ENCODE results near the gene AASDH.
"Not testable (repeated sequence)": the region's sequence is repeated elsewhere in the genome, so short reads cannot be mapped to it uniquely, and the experiment has no call there.

The AASDH gene

GRCh38 chr4:56388306-56388705 is 1.0 kb upstream of the AASDH start:
- no peak for DNase-seq

DNA sequence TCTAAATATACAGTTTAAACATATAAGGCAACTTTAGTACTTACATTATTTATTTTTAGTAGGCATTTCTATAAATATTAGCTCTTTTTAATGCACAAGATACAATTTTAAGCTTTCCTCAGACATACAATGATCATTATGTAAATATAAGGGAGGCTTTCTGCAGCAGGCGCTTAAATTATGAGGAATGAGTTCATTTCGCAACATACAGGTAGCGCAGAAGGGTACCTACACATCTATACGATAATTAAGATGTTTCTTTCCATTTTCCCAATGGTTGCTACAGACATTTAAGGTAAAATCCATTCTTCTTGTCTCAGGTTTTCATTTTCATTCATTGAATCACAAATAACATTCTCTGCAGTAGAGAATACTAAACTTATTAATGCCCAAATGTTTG is 1.2 kb downstream of the AASDH start:
- no peak for DNase-seq

- DNase-seq: no peak
These were observed 11.8 kb downstream of the AASDH start for GRCh38 chr4:56375458-56375857.

DNA sequence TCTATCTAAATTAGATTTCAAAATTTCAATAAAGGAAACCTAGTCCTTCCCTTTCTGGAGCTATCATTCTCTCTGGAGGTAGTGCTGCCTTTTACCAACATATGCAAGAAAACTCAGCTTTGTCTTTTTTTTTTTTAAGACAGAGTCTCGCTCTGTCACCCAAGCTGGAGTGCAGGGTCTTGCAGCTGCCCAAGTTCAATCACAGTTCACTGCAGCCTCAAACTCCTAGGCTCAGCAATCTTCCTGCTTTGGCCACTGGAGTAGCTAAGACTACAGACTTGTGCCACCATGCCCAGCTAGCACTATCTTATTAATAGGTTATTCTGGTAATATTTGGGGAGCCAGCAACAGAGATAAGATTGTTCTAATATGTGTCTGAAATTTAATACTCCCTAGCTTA is 12.3 kb downstream of the AASDH start:
- no peak for DNase-seq

DNA sequence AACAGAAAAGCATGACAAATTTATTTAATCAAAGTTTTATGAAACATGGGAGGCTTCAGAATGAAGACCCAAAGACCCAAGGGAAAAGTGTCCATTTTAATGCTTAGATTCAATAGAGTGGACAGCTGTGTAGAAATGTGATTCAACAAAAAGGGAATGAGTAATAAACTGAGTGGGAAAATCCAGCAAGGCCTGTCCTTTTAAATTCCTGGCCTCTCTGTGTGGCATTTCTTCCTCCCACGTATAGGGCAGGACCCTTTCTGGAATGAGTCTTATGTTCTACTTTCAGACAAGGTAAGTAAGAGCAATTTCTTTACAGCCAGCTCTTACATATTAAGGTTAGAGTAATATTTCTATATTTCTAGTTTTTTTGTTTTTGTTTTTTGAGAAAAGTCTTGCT is 14.5 kb downstream of the AASDH start:
- no peak for DNase-seq

DNA sequence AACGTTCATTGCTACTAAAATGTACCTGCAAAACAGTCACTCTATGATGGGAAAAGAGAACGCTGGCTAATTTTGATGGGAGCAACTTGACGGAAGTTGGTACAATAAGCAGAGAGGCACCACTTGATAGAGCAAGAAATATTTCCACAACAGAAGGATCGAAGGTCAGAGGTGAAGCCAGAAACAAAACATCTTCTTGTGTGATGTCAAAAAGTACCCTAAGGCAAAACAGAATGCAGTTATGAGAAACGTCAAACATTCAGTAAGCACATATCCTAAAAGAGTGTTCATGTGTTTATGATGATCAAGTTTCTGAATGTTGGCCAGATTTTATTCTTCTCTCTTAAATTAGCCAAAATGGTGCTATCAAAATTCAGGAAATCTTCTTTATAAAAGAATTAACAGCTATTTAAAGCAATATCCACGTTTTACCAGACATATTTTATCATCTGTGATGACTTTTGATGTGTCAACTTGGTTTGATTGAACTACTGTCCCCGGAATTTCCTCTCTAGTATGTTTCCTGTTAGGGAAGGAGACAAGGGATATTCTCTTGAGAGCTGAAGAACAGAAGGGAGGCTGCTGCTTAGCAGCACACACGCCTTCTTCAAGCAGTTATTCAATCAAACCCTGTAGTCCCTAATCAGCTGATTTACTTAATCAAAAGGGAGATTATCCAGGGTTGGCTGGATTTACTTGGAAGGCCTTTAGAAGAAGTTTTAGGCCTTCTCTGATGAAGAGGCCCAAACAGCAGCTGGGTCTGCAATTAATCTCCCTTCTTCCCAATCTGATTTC is 15.7 kb downstream of the AASDH start:
- DNase-seq: no peak

GRCh38 chr4:56370377-56370776 is 16.9 kb downstream of the AASDH start:
- DNase-seq: no peak

DNA sequence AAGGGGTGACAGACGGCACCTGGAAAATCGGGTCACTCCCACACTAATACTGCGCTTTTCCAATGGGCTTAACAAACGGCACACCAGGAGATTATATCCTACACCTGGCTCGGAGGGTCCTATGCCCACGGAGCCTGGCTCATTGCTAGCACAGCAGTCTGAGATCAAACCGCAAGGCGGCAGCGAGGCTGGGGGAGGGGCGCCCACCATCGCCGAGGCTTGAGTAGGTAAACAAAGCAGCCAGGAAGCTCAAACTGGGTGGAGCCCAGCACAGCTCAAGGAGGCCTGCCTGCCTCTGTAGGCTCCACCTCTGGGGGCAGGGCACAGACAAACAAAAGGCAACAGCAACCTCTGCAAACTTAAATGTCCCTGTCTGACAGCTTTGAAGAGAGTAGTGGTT is 24.3 kb downstream of the AASDH start:
- DNase-seq: not testable (repeated sequence)

GRCh38 chr4:56360071-56360470 is 27.2 kb downstream of the AASDH start:
- DNase-seq: no peak

DNA sequence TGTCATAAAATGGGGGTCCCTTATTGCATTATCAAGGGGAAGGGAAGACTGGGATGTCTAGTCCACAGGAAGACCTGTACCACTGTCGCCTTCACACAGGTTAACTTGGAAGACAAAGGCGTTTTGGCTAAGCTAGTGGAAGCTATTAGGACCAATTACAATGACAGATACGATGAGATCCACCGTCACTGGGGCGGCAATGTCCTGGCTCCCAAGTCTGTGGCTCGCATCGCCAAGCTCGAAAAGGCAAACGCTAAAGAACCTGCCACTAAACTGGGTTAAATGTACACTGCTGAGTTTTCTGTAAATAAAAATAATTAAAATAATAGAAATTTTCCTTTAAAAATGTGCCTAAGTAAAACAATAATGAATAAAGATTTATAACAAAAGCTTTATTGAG is 30.6 kb downstream of the AASDH start:
- DNase-seq: no peak

- no peak for DNase-seq
These were observed 38.7 kb downstream of the AASDH start for GRCh38 chr4:56348576-56348975.

DNA sequence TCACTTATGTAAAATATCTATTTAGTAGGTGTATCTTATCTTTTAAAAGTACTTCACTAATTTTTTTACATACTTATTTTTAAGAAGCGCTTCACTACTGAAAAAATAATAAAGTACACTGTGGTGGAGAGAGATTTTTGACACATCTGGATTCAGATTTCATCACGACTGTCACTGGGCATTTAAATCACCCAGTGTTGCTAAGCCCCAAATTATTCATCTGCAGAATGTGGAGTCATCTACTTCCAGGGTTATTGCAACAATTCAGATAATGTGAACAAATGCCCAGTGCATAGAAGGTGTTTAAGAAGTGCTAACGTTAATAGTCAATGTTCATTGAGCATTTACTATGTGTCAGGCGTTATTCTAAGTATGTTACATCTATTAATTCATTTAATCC is 41.8 kb downstream of the AASDH start:
- DNase-seq: no peak

DNA sequence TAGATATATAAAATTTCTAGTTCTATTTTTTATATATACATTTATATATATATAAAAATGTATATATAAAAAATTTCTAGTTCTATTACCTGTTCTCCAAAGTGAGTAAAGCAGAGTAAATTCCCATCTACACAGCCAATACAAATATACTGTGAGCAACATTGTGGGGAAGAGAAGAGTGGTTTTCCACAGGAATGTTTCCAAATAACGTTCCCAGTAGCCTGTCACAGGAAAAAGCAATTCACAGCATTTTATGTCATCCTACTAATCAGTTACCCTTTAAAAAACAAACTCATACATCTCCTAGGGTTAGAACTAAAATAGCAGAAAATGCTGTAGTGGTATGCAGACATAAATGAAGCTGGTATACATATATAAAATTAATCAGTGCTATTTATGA is 44.5 kb downstream of the AASDH start:
- no peak for DNase-seq

GRCh38 chr4:56330691-56331090 is 56.6 kb downstream of the AASDH start:
- no peak for DNase-seq

DNA sequence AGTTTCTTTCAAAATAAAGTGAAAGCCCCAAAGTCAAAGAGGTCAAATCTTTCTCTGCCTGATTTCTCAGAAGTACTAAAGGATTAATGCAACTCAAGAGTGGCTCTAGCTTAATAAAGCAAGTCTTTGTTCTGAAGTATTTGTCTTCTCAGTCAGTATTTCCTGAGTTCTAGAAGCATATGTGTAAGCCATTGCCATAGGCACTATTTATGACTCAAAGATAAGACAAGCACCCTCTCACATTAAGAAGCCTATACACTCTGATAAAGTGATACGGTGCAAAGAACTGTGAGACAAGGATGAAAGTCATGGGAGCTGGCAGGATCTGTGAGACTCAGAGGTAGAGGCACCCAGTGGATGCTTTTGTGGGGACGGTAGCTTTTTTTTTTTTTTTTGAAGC is 60.9 kb downstream of the AASDH start:
- no peak for DNase-seq

DNA sequence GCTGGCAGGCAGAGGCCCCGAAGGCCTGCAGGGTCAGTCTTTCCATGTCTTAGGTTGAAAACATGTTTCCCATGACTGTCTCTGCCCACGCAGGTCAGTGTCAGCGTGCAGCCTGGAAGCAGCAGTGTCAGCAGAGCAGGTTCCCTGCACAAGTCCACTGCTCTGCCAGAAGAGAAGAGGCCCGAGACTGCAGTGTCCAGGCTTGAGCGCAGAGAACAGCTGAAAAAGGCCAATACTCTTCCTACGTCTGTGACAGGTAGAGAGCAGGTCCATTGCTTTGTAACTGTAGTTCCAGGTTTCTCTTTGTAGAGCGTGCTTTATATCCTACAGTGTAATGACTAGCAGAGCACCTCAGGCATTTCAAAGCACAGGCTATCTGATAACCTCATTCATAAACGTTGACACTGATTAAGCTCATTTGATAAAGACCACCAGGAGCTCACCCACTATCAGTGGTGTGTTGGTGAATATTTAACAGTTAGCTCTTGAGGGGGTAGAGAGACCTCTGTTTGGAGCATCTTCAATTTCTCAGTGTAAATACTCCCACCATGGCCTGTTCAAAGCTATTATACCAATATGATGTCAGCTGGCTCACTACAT is 63.2 kb downstream of the AASDH start:
- no peak for DNase-seq

DNA sequence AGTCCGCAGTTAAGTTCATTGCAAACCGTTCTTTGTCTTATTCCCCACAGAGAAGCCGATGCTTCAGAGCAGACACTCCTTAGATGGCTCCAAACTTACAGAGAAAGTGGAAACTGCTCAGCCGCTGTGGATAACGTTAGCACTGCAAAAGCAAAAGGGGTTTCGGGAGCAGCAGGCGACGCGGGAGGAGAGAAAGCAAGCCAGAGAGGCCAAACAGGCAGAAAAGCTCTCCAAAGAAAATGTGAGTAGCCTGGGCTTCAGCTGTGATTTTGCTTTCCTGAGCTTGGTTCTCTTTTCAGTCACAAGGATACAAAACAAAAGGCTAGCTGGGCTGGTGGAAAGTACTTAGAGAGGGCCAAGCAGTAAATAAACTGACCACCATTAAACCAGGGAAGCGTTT is 64.0 kb downstream of the AASDH start:
- DNase-seq: no peak

DNA sequence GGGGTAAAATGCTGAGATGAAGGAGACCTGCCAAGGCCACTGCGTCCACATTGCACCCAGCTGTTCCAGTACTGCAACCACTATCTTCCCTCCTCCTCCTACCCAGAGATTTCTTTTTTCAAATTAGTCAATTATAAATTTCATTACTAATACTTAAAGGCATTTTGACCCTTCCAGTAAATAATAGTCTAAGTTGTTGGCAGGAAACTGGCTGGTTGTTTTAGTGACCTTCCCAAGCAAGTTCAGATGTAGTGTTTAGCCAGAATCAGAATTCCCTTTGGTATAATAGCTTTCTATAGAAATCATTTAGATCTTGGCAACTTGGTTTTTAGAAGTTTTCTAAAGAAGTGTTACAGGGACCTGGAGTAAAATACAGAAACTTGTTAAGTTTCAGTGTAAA is 66.0 kb downstream of the AASDH start:
- no peak for DNase-seq

DNA sequence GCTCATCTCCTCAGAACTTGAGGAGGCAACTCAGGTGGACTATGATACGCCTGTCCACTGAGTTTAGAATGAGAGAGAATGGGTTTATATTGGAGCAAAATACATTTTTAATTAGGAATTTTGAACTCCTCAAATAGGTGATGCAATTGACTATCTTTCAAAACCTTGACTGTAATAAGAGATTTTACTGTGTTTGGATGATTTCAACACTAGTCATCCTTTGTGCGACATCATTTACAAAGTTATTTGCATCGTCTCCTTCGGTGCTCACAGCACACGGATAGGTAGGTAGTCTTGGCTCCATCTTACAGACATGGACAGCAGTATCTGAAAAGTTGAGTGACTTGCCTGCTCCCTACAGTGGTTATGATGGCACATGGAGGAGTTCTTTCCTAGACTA is 67.0 kb downstream of the AASDH start:
- DNase-seq: no peak

- DNase-seq: no peak
These were observed 68.7 kb downstream of the AASDH start for GRCh38 chr4:56318555-56318954.

DNA sequence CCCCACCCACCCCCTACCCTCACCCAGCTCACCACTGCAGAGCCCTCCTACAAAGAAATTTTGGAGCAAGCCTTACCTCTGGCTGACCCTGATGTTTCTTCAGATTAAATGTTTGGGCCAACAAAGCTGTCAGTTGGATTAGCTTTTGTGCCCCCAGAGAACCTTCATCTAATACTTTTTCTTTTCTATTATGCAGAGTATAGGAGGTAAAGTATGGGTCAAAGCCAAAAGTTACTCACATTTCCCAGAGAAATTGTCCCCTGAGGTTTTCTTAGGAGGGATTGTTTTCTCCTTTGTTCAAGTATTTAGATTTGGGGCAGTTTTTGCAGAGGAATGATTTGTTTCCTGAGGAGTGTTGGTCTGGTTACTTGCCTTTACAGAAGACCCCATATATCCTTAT is 69.5 kb downstream of the AASDH start:
- DNase-seq: no peak

GRCh38 chr4:56316011-56316650 is 71.2 kb downstream of the AASDH start:
- no peak for DNase-seq

DNA sequence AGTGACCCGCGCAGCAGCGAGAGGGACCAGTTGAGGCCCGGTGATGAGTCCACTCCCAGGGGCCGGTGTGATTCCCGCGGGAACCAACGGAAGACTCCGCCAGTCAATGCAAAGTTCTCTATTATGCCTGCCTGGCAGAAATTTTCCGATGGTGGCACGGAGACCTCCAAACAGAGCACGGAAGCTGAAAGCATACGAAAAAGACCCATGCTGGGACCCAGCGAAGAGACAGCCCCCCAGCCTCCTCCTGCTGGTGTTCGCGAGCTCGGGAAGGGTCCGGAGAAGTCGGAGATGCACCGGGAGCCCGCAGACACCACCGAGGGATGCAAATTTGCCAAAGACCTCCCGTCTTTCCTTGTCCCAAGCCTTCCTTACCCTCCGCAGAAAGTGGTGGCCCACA is 71.7 kb downstream of the AASDH start:
- DNase-seq: no peak

DNA sequence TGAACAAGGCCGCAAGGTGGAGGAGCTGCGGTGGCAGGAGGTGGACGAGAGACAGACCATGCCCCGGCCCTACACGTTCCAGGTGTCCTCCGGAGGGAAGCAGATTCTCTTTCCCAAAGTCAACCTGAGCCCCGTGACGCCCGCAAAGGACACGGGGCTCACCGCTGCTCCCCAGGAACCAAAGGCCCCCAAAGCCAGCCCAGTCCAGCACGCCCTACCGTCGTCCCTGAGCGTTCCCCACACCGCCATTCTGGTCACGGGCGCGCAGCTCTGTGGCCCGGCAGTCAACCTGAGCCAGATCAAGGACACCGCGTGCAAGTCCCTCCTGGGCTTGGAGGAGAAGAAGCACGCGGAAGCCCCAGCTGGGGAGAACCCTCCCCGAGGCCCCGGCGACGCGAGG is 72.2 kb downstream of the AASDH start:
- no peak for DNase-seq

Measured in inflammatory macrophage treated with lipopolysaccharide for 4 hours (primary cell).